DOHH2 (cell line): ENCODE results near the gene MKKS.

Source experiments
- H3F3A ChIP-seq: fragments of 200-600 bp; sonication (generic), shearing (Covaris generic); 2 replicates; pipeline ENCODE4 v1.6.0; 2016; ENCODE audit warnings: antibody characterized with exemption, mild to moderate bottlenecking; ENCODE audit not compliant: control insufficient read depth, insufficient read depth
- H3K27ac ChIP-seq: fragments of 200-600 bp; sonication (generic); 2 replicates; pipeline ENCODE4 v1.5.1; 2014; ENCODE audit warnings: low read depth, mild to moderate bottlenecking, low read length, moderate library complexity
- H3K27me3 ChIP-seq: fragments of 200-600 bp; sonication (generic); 2 replicates; pipeline ENCODE4 v1.6.1; 2014; ENCODE audit warnings: mild to moderate bottlenecking, low read length, mixed read lengths; ENCODE audit not compliant: control insufficient read depth
- H3K36me3 ChIP-seq: fragments of 200-600 bp; sonication (generic); 2 replicates; pipeline ENCODE4 v1.6.1; 2014; ENCODE audit warnings: mild to moderate bottlenecking, low read length, moderate library complexity, mixed read lengths; ENCODE audit not compliant: control insufficient read depth
- H3K4me1 ChIP-seq: fragments of 200-600 bp; sonication (generic); 2 replicates; pipeline ENCODE4 v1.6.1; 2014; ENCODE audit warnings: mild to moderate bottlenecking, low read length, mixed read lengths; ENCODE audit not compliant: control insufficient read depth
- H3K4me2 ChIP-seq: fragments of 200-600 bp; sonication (generic); 2 replicates; pipeline ENCODE4 v1.6.0; 2014; ENCODE audit warnings: mild to moderate bottlenecking, low read length, moderate library complexity
- H3K4me3 ChIP-seq: fragments of 200-600 bp; sonication (generic); 2 replicates; pipeline ENCODE4 v1.5.1; 2014; ENCODE audit warnings: mild to moderate bottlenecking, low read length, mixed read lengths
- H3K79me2 ChIP-seq: fragments of 200-600 bp; sonication (generic); 2 replicates; pipeline ENCODE4 v1.6.1; 2014; ENCODE audit warnings: mild to moderate bottlenecking, low read length, mixed read lengths; ENCODE audit not compliant: control insufficient read depth
- H3K9me2 ChIP-seq: fragments of 200-600 bp; sonication (generic); replicated peaks from 2 replicates; pipeline ENCODE4 v1.6.1; 2014; ENCODE audit warnings: mild to moderate bottlenecking, low read length, mixed read lengths; ENCODE audit not compliant: control insufficient read depth
- H3K9me3 ChIP-seq: fragments of 200-600 bp; sonication (generic); 2 replicates; pipeline ENCODE4 v1.6.1; 2014; ENCODE audit warnings: antibody characterized with exemption, low read length, mixed read lengths; ENCODE audit not compliant: control insufficient read depth, insufficient read depth
- H4K20me1 ChIP-seq: fragments of 200-600 bp; sonication (generic); 2 replicates; pipeline ENCODE4 v1.6.0; 2014; ENCODE audit warnings: low read depth, mild to moderate bottlenecking, antibody characterized with exemption, low read length, moderate library complexity; ENCODE audit not compliant: control insufficient read depth, insufficient read depth
- CTCF ChIP-seq: fragments of 200-600 bp; sonication (generic); IDR thresholded peaks from one replicate; pipeline ENCODE4 v1.5.1; 2014; ENCODE audit warnings: antibody characterized with exemption, mild to moderate bottlenecking, low read depth, low read length; ENCODE audit not compliant: poor library complexity, severe bottlenecking
- EZH2phosphoT487 ChIP-seq: fragments of 200-600 bp; sonication (generic); IDR thresholded peaks from 2 replicates; pipeline ENCODE4 v1.6.1; 2017; ENCODE audit warnings: borderline replicate concordance, mild to moderate bottlenecking, antibody characterized with exemption, low read length, moderate library complexity, mixed read lengths

Gene MKKS

GRCh38 chr20:10429443-10429981 is 4.5 kb downstream of the MKKS start:
- H3K79me2 ChIP-seq, result peaks cover 90% of the 10 kb centered on the region
- H3K4me3 ChIP-seq, result no peak overlapping the region
- H4K20me1 ChIP-seq, result peaks cover 15% of the 10 kb centered on the region; the same call in 1 of the 2 replicates
- H3K4me2 ChIP-seq, result no peak overlapping the region
- peaks cover 7% of the 10 kb centered on the region for H3F3A ChIP-seq
- H3K4me1 ChIP-seq, result peaks cover 31% of the 10 kb centered on the region
- no peaks in the 10 kb centered on the region for H3K27me3 ChIP-seq
- peaks cover 39% of the 10 kb centered on the region for H3K36me3 ChIP-seq
- no peaks in the 10 kb centered on the region for H3K9me3 ChIP-seq
- TF ChIP-seq CTCF (no peak), EZH2phosphoT487 (no peak)
- no peak overlapping the region for H3K27ac ChIP-seq
- H3K9me2 ChIP-seq, result no peaks in the 10 kb centered on the region

- H3F3A ChIP-seq, result peaks cover 7% of the 10 kb centered on the region
- H3K4me2 ChIP-seq, result no peak overlapping the region
- no peak overlapping the region for H3K4me3 ChIP-seq
- H4K20me1 ChIP-seq, result peaks cover 15% of the 10 kb centered on the region; the same call in 1 of the 2 replicates
- no peaks in the 10 kb centered on the region for H3K9me2 ChIP-seq
- TF ChIP-seq EZH2phosphoT487, result no peak
- no peak for TF ChIP-seq CTCF
- peaks cover 27% of the 10 kb centered on the region for H3K4me1 ChIP-seq
- no peak overlapping the region for H3K27ac ChIP-seq
- peaks cover 90% of the 10 kb centered on the region for H3K79me2 ChIP-seq
- H3K36me3 ChIP-seq, result peaks cover 35% of the 10 kb centered on the region
- H3K9me3 ChIP-seq, result no peaks in the 10 kb centered on the region
- no peaks in the 10 kb centered on the region for H3K27me3 ChIP-seq
These were observed 6.0 kb downstream of the MKKS start for GRCh38 chr20:10428008-10428407.

- Histone ChIP-seq H3K36me3 (peaks cover 35% of the 10 kb centered on the region), H4K20me1 (peaks cover 15% of the 10 kb centered on the region; the same call in 1 of the 2 replicates), H3K4me2 (no peak overlapping the region), H3K27ac (no peak overlapping the region), H3F3A (peaks cover 7% of the 10 kb centered on the region), H3K9me3 (no peaks in the 10 kb centered on the region), H3K4me3 (no peak overlapping the region), H3K4me1 (peaks cover 22% of the 10 kb centered on the region), H3K79me2 (peaks cover 88% of the 10 kb centered on the region), H3K9me2 (no peaks in the 10 kb centered on the region), H3K27me3 (no peaks in the 10 kb centered on the region)
- no peak for TF ChIP-seq EZH2phosphoT487
- peak; percentile 77 for TF ChIP-seq CTCF
These were observed 6.8 kb downstream of the MKKS start for GRCh38 chr20:10427060-10427692.
